OCI-M1 (cell line): Measurements from ENCODE around the gene RAB12.
A peak's percentile ranks its signal among the peaks of the same experiment; 100 is the strongest.
"Not testable (repeated sequence)": the region's sequence is repeated elsewhere in the genome, so short reads cannot be mapped to it uniquely, and the experiment has no call there.

ENCODE experiments used
- DNase-seq: peaks from one replicate; lab custom pipeline; 2025; lab: John Stamatoyannopoulos, UW

Gene RAB12

GRCh38 chr18:8608795-8609658 lies at the start of gene RAB12:
Gene RAB12, plus strand, starts transcription at chr18:8609437. Its CDS starts 3 bp downstream, at chr18:8609440.
- peak; percentile 96 for DNase-seq

GRCh38 chr18:8559612-8560186 lies 49.5 kb upstream of the RAB12 start:
- no peak for DNase-seq

GRCh38 chr18:8561123-8561910 lies 47.9 kb upstream of the RAB12 start:
- DNase-seq = no peak

- DNase-seq = no peak
Measured at GRCh38 chr18:8562070-8562469, 47.2 kb upstream of the RAB12 start.

- DNase-seq = peak; percentile 33
Measured at GRCh38 chr18:8562919-8563318, 46.3 kb upstream of the RAB12 start.

- no peak for DNase-seq
Measured at GRCh38 chr18:8571399-8571798, 37.8 kb upstream of the RAB12 start.

- not testable (repeated sequence) for DNase-seq
Measured at GRCh38 chr18:8573766-8574165, 35.5 kb upstream of the RAB12 start.

GRCh38 chr18:8584798-8585197 lies 24.4 kb upstream of the RAB12 start:
- no peak for DNase-seq

GRCh38 chr18:8586941-8587340 lies 22.3 kb upstream of the RAB12 start:
- DNase-seq = no peak

GRCh38 chr18:8595445-8595844 lies 13.8 kb upstream of the RAB12 start:
- DNase-seq = no peak

- DNase-seq = peak; percentile 91
Measured at GRCh38 chr18:8601277-8602032, 7.8 kb upstream of the RAB12 start.

GRCh38 chr18:8602040-8602439 lies 7.2 kb upstream of the RAB12 start:
- DNase-seq = peak; percentile 87

- no peak for DNase-seq
Measured at GRCh38 chr18:8602557-8602956, 6.7 kb upstream of the RAB12 start.

- DNase-seq = peak; percentile 83
Measured at GRCh38 chr18:8603663-8604520, 5.3 kb upstream of the RAB12 start.

GRCh38 chr18:8605974-8606373 lies 3.3 kb upstream of the RAB12 start:
- DNase-seq = no peak

- no peak for DNase-seq
Measured at GRCh38 chr18:8607776-8608742, 1.2 kb upstream of the RAB12 start.

- DNase-seq = peak; percentile 79
Measured at GRCh38 chr18:8609659-8610458, 622 bp downstream of the RAB12 start.

GRCh38 chr18:8610459-8610851 lies 1.2 kb downstream of the RAB12 start:
- DNase-seq = peak; percentile 79
